Tibial nerve (tissue), 3 donors: ENCODE results near the gene GRM7.

Source experiments
- CTCF ChIP-seq, 5 experiments: fragments of 200-600 bp in 3 of 5; fragments of 450-650 bp in 2 of 5; sonication (generic) in 3 of 5; IDR thresholded peaks; one replicate each; pipeline ENCODE4 v1.5.1; 2016 to 2019; ENCODE audit warnings: antibody characterized with exemption in 5 of 5, mild to moderate bottlenecking in 3 of 5, moderate library complexity in 2 of 5
- POLR2A ChIP-seq, 2 donors: fragments of 450-650 bp; IDR thresholded peaks; one replicate each; pipeline ENCODE4 v1.6.1; 2017; ENCODE audit warnings: antibody characterized with exemption in 2 of 2, mild to moderate bottlenecking in 2 of 2, moderate library complexity in 2 of 2

GRCh38 chr3:7632305-7632704 is 771.4 kb downstream of the GRM7 start:
- no peak for TF ChIP-seq CTCF (IDR thresholded peaks at IDR 0.05)
- TF ChIP-seq POLR2A (IDR thresholded peaks at IDR 0.05): no peak
